Activated T-helper 2 cell treated with anti-CD3 and anti-CD28 coated beads, Interferon-gamma antibody, Interleukin-2, Interleukin-4, amounts not matched to agents 10 μg/mL and 5 μg/mL and 100 μg/mL, durations not matched to agents 14 hours and 24 hours and 36 hours (primary cell): Measurements from ENCODE around the gene DLG4. TPM values are rescaled to one million over a fixed set of nuclear protein-coding genes. Genes with fewer than 3 reads are reported as not detected.

Experiments used
- DNase-seq: peaks from one replicate; pipeline ENCODE4 v3.0.0; 2021; ENCODE audit warnings: low spot score
- H3K27ac Mint-ChIP-seq: one replicate; pipeline ENCODE4 v1.8.0; 2021; ENCODE audit warnings: mixed read lengths
- H3K27me3 Mint-ChIP-seq: one replicate; pipeline ENCODE4 v1.8.0; 2021; ENCODE audit warnings: low read depth, mixed read lengths
- H3K36me3 Mint-ChIP-seq: one replicate; pipeline ENCODE4 v1.8.0; 2021; ENCODE audit warnings: low read depth, mixed read lengths
- H3K4me1 Mint-ChIP-seq: one replicate; pipeline ENCODE4 v1.8.0; 2021; ENCODE audit warnings: low read depth, mixed read lengths
- H3K4me3 Mint-ChIP-seq: one replicate; pipeline ENCODE4 v1.8.0; 2021; ENCODE audit warnings: low read depth, mild to moderate bottlenecking, moderate library complexity, mixed read lengths
- H3K9me3 Mint-ChIP-seq: one replicate; pipeline ENCODE4 v1.8.0; 2021; ENCODE audit warnings: mixed read lengths
- intact Hi-C: fragments of 100-400 bp; cut with micrococcal nuclease; formaldehyde crosslinking; loops from one replicate; pipeline ENCODE4 v1.15.1; 2023
- total RNA-seq: library from RNA; stranded (reverse); gene quantifications from 2 replicates; pipeline ENCODE4 v1.2.3, GENCODE V29; 2022

The DLG4 gene
- 10.5 and 10.6 TPM in 2 replicates for total RNA-seq

DNA sequence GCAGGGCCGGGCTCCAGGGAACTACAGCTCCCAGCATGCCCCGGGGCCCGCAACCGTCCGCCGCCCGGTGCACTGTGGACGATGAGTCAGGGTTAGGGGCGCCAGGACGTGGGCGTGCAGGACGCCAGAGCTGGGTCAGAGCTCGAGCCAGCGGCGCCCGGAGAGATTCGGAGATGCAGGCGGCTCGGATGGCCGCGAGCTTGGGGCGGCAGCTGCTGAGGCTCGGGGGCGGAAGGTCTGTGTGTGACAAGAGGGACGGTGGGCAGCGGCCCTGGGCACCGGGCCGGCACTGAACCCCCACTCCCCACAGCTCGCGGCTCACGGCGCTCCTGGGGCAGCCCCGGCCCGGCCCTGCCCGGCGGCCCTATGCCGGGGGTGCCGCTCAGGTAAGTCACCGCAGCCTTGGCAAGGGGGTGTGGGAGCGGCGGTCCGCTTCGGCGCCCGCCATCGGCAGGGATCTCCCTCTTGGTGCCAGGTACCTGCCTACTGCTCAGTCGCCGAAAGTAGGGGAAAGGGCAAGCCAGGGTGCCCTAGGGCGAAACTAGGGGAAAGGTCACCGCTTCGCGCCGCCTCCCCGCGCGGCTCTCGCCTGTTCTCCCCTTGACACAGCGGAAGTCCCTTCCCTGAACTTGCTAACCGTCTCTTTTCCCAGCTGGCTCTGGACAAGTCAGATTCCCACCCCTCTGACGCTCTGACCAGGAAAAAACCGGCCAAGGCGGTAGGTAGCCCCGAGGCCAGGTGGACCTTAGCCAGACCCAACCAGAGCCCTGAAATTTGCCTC lies at the start of gene DLG4, which contains the start of gene ACADVL:
Gene DLG4 (minus strand): TSS at position 25 of the 781 bp plus-strand sequence.
Gene ACADVL (plus strand): TSS at position 127 of the 781 bp plus-strand sequence. CDS start 47 bp downstream, at position 174.
- H3K4me1 Mint-ChIP-seq = peaks cover 48% of the 10 kb centered on the region
- intact Hi-C loops = loop anchor here (1.0 kb wide), 1 partner anchor 185 kb away; no protein-coding TSS in a partner anchor
- DNase-seq = peak; percentile 67
- H3K27me3 Mint-ChIP-seq = no peaks in the 10 kb centered on the region
- peaks cover 45% of the 10 kb centered on the region for H3K36me3 Mint-ChIP-seq
- no peaks in the 10 kb centered on the region for H3K9me3 Mint-ChIP-seq
- H3K27ac Mint-ChIP-seq = peak within 1 kb of the TSS; percentile 98
- peak within 1 kb of the TSS; percentile 99 for H3K4me3 Mint-ChIP-seq

DNA sequence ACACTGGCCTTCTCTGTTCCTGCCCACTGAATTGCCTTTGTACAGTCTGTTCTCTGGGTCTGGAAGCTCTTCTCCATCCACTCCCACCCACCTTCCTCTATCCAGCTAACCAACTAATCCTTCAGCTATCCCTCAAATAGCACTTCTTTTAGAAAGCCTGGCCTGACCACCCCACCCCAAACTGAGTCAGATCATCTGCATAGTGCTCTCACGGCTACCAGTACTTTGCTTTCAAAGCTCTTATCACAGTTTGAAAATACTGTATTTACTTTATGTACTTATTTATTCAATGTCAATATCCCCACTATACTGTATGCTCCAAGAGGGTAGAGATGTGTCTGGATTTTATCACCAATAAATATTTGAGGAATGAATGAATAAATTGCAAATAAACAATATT lies 47.1 kb upstream of the DLG4 start:
- Mint-ChIP-seq H3K9me3 (no peaks in the 10 kb centered on the region), H3K4me1 (peaks cover 15% of the 10 kb centered on the region), H3K27me3 (peaks cover 36% of the 10 kb centered on the region), H3K27ac (no peak overlapping the region), H3K4me3 (no peak overlapping the region), H3K36me3 (no peaks in the 10 kb centered on the region)
- no peak for DNase-seq
- intact Hi-C loops = no loop called here

DNA sequence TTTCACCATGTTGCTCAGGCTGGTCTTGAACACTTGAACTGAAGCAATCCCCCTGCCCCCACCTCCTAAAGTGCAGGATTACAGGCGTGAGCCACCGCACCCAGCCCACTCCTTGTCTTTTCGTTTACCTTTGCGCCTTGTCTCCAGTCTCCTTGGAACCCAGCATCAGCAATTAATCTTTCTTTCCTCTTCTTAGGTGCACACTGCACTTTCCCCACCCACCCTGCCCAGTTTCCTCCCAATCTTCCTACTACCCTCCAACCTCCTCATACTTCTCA lies 44.1 kb upstream of the DLG4 start:
- peaks cover 16% of the 10 kb centered on the region for H3K4me1 Mint-ChIP-seq
- H3K9me3 Mint-ChIP-seq = no peaks in the 10 kb centered on the region
- H3K4me3 Mint-ChIP-seq = peak overlapping the region; percentile 43
- H3K36me3 Mint-ChIP-seq = peaks cover 9% of the 10 kb centered on the region
- H3K27ac Mint-ChIP-seq = no peak overlapping the region
- intact Hi-C loops = no loop called here
- DNase-seq = no peak
- H3K27me3 Mint-ChIP-seq = peaks cover 31% of the 10 kb centered on the region

DNA sequence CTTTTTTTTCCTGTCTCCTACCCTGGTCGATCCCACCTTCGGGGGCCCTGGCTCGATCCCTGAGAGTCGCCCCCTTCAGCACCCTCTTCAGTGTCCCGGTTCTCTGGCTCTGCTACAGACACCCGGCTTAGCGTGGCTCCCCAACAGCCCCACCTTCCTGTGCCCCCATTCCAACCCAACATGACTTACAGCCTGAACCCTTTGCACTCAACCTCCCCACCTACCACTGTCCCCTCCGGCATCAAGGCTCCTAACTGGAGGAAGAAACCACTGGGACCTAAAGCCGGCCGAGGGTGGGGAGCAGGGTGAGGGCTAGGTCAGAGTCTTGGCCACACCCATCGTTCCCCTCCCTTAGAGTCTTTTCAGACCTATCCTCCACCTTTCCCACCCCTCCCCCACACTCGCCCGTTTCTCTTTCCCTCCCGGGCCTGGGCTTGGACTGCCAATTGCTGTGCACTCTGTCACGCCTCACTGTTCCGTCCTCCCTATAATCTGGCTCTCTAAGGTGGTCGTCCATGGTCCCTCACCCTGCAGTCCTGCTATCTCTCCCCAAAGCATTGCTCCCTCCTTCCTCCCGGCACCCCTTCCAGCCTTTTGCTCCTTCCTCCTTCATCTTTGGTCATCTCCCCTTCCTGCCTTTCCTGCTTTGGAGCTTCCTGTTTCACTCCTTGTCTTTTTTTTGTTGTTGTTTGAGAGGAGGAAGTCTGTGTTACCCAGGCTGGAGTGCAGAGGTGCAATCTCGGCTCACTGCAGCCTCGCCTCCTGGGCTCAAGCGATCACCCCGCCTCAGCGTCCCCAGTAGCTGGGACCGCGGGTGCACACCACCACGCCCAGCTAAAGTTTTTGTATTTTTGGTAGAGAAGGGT lies 43.5 kb upstream of the DLG4 start:
- peaks cover 16% of the 10 kb centered on the region for H3K4me1 Mint-ChIP-seq
- DNase-seq = no peak
- intact Hi-C loops = no loop called here
- no peaks in the 10 kb centered on the region for H3K9me3 Mint-ChIP-seq
- no peak overlapping the region for H3K27ac Mint-ChIP-seq
- peak overlapping the region; percentile 47 for H3K4me3 Mint-ChIP-seq
- peaks cover 14% of the 10 kb centered on the region for H3K36me3 Mint-ChIP-seq
- peaks cover 29% of the 10 kb centered on the region for H3K27me3 Mint-ChIP-seq

GRCh38 chr17:7262192-7262934 lies 42.7 kb upstream of the DLG4 start, which contains the start of gene CLDN7:
Gene CLDN7, minus strand, starts transcription at chr17:7262478. Its CDS starts 435 bp downstream, at chr17:7262043.
- Mint-ChIP-seq H3K4me3 (peak within 1 kb of the TSS; percentile 62), H3K27me3 (peaks cover 29% of the 10 kb centered on the region), H3K27ac (peak within 1 kb of the TSS; percentile 55), H3K4me1 (peaks cover 16% of the 10 kb centered on the region), H3K9me3 (no peaks in the 10 kb centered on the region), H3K36me3 (peaks cover 16% of the 10 kb centered on the region)
- no peak for DNase-seq
- intact Hi-C loops = no loop called here

DNA sequence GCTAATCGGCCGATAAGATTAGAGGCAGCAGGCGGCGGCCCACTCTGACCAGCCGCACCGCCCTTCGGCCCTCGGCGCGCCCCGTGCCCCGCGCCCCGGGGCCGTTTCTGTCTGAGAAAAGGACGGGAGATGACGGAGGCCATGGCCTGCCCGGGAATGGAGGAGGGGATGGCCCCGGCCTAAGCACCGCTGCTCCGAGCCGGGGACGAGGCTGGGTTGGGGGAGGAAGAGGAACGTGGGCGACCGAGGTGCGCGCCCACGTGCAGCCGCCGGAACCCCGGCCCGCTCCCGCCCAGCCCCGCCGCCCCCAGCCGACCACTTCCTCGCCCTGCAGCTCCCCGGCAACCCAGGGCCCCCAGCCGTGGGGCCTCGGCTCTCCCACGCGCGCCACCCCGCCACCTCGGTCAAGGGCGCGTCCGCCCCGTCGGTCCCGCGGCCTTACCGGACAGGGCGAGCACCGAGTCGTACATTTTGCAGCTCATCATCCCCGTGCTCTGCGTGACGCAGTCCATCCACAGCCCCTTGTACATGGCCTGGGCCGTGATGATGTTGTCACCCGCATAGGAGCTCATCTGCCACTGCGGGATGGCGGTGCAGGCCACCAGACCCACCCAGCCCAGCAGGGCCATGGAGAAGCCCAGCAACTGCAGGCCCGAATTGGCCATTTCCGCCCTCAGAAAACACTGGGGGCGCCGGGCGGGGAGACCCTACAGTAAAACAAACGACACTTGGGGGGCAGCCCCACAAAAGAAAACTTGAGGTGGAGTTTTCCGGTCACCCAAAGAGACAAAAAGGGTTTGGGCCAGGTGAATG lies 41.9 kb upstream of the DLG4 start:
- no peak for DNase-seq
- Mint-ChIP-seq H3K4me3 (peak overlapping the region; percentile 62), H3K27me3 (peaks cover 26% of the 10 kb centered on the region), H3K27ac (peak overlapping the region; percentile 55), H3K36me3 (peaks cover 24% of the 10 kb centered on the region), H3K9me3 (no peaks in the 10 kb centered on the region), H3K4me1 (peaks cover 16% of the 10 kb centered on the region)
- intact Hi-C loops = no loop called here

DNA sequence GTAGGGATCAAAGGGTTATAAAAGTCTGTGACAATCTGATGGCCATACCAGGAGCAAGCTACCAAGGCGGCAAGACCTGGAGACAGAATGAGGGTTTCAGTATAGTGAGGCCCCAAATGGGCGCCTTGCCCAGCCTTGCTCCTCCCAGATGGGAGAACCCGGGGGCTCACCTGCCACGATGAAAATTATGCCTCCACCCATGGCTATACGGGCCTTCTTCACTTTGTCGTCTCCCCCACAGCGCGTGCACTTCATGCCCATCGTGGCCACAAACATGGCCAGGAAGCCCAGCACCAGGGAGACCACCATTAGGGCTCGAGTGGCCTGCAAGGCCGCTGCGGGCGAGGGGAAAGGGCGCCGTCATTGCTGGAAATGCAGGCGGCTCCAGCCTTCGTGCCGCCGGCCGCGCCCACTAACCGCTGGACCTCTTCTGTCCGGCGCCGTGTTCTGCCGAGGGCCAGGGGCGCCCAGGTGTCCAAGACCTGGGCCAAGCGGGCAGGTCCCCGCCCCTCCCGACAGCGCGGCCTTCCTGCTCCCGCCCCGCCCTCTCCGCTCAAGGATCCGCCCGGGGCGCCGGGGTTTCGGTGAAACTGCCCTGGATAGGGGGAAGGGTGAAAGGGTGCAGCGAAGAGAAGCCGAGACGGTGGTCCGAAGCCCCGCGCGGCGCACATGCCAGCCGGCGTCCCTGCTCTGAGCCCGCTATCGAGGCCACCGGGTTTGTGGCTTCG lies 41.2 kb upstream of the DLG4 start:
- no peak for DNase-seq
- intact Hi-C loops = no loop called here
- Mint-ChIP-seq H3K27me3 (peaks cover 25% of the 10 kb centered on the region), H3K4me1 (peaks cover 16% of the 10 kb centered on the region), H3K9me3 (no peaks in the 10 kb centered on the region), H3K4me3 (peak overlapping the region; percentile 26), H3K27ac (no peak overlapping the region), H3K36me3 (peaks cover 28% of the 10 kb centered on the region)

GRCh38 chr17:7260151-7260550 lies 40.5 kb upstream of the DLG4 start:
- intact Hi-C loops = no loop called here
- H3K4me3 Mint-ChIP-seq = peak overlapping the region; percentile 17
- no peak overlapping the region for H3K27ac Mint-ChIP-seq
- H3K9me3 Mint-ChIP-seq = no peaks in the 10 kb centered on the region
- DNase-seq = no peak
- peaks cover 16% of the 10 kb centered on the region for H3K4me1 Mint-ChIP-seq
- peaks cover 28% of the 10 kb centered on the region for H3K36me3 Mint-ChIP-seq
- H3K27me3 Mint-ChIP-seq = peaks cover 25% of the 10 kb centered on the region

DNA sequence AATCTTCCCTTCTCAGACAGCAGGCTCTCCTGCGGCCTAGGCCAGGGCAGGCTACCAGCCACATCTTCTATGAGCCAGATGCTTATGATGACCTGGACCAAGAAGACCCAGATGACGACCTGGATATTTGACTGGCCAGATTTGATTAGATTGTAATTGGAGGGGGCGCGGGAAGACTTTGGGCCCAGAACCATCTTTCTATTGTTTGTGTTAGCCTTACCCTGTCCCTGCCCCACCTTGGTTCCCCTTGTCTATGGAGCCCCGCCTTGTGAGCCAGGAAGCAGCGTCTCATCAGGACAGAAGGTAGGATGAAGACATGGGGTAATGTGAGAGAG lies 39.9 kb upstream of the DLG4 start:
- intact Hi-C loops = no loop called here
- H3K27ac Mint-ChIP-seq = no peak overlapping the region
- peaks cover 34% of the 10 kb centered on the region for H3K36me3 Mint-ChIP-seq
- DNase-seq = no peak
- no peaks in the 10 kb centered on the region for H3K9me3 Mint-ChIP-seq
- peaks cover 20% of the 10 kb centered on the region for H3K4me1 Mint-ChIP-seq
- H3K4me3 Mint-ChIP-seq = no peak overlapping the region
- H3K27me3 Mint-ChIP-seq = peaks cover 25% of the 10 kb centered on the region

GRCh38 chr17:7258731-7259554 lies 39.3 kb upstream of the DLG4 start:
- no peak for DNase-seq
- intact Hi-C loops = no loop called here
- Mint-ChIP-seq H3K27me3 (peaks cover 19% of the 10 kb centered on the region), H3K36me3 (peaks cover 40% of the 10 kb centered on the region), H3K4me1 (peaks cover 21% of the 10 kb centered on the region), H3K27ac (no peak overlapping the region), H3K9me3 (no peaks in the 10 kb centered on the region), H3K4me3 (no peak overlapping the region)
